Gastrocnemius medialis (tissue), 4 donors: ENCODE data around the gene SLTM.

ENCODE experiments used
- CTCF ChIP-seq, 5 experiments: fragments of 450-650 bp in 3 of 5; fragments of 200-600 bp in 2 of 5; sonication (generic) in 2 of 5; IDR thresholded peaks in 4 of 5; conservative IDR thresholded peaks in 1 of 5; 1 replicate in 4 of 5; 2 replicates in 1 of 5; pipeline ENCODE4 v1.5.1; 2016 to 2019; ENCODE audit warnings: antibody characterized with exemption in 5 of 5, mild to moderate bottlenecking in 3 of 5, moderate library complexity in 3 of 5
- POLR2A ChIP-seq, 2 donors: fragments of 450-650 bp; IDR thresholded peaks; one replicate each; pipeline ENCODE4 v1.6.1; 2017; ENCODE audit warnings: antibody characterized with exemption in 2 of 2, mild to moderate bottlenecking in 2 of 2, moderate library complexity in 2 of 2

- TF ChIP-seq CTCF (IDR thresholded peaks at IDR 0.05 in 4 of 5, conservative IDR thresholded peaks at IDR 0.05 in 1 of 5) (no peak), POLR2A (IDR thresholded peaks at IDR 0.05) (no peak)
These were observed 1.0 kb upstream of the SLTM start for GRCh38 chr15:58934521-58934920.
